DND-41 (cell line): ENCODE results near the gene SMIM41.

Experiments
- ATAC-seq: fragments of 200-7000 bp; cut with Tn5 transposase; 3 replicates; pipeline ENCODE4 v1.9.1; 2021; ENCODE audit warnings: low read depth; ENCODE audit not compliant: insufficient read depth
- DNase-seq: peaks from one replicate; pipeline ENCODE4 v3.0.0-alpha.2; 2020
- H2AFZ ChIP-seq: 2 replicates; pipeline ENCODE4 v1.6.0; 2012; ENCODE audit warnings: low read depth, low read length
- H3K27ac ChIP-seq: 2 replicates; pipeline ENCODE4 v1.5.1; 2012; ENCODE audit warnings: low read length, inconsistent platforms
- H3K27me3 ChIP-seq: fragments of 200-600 bp; sonication (generic); 2 replicates; pipeline ENCODE4 v1.6.0; 2012; ENCODE audit warnings: low read length, mild to moderate bottlenecking, inconsistent platforms; ENCODE audit not compliant: insufficient read depth, poor library complexity
- H3K36me3 ChIP-seq: 2 replicates; pipeline ENCODE4 v1.5.1; 2012; ENCODE audit warnings: low read length, inconsistent platforms; ENCODE audit not compliant: insufficient read depth
- H3K4me1 ChIP-seq: 2 replicates; pipeline ENCODE4 v1.5.1; 2012; ENCODE audit warnings: mild to moderate bottlenecking, low read length; ENCODE audit not compliant: insufficient read depth
- H3K4me2 ChIP-seq: 2 replicates; pipeline ENCODE4 v1.6.0; 2012; ENCODE audit warnings: mild to moderate bottlenecking, moderate library complexity, low read length, inconsistent platforms; ENCODE audit not compliant: insufficient read depth
- H3K4me3 ChIP-seq, 2 experiments: fragments of 200-600 bp in 1 of 2; shearing (Covaris generic) in 1 of 2; 2 replicates each; pipeline ENCODE4 v1.5.1; 2012 to 2016; ENCODE audit warnings: inconsistent platforms in 2 of 2, low read length in 2 of 2, mild to moderate bottlenecking in 2 of 2, low read depth in 1 of 2, moderate library complexity in 1 of 2
- H3K79me2 ChIP-seq: 2 replicates; pipeline ENCODE4 v1.6.0; 2012; ENCODE audit warnings: low read length, inconsistent platforms; ENCODE audit not compliant: insufficient read depth
- H3K9ac ChIP-seq: 2 replicates; pipeline ENCODE4 v1.6.0; 2012; ENCODE audit warnings: low read depth, mild to moderate bottlenecking, inconsistent platforms, low read length, moderate library complexity
- H3K9me3 ChIP-seq: 2 replicates; pipeline ENCODE4 v1.5.1; 2012; ENCODE audit warnings: low read length, moderate library complexity, mild to moderate bottlenecking, inconsistent platforms; ENCODE audit not compliant: insufficient read depth, severe bottlenecking
- H4K20me1 ChIP-seq: 2 replicates; pipeline ENCODE4 v1.6.0; 2012; ENCODE audit warnings: low read length; ENCODE audit not compliant: insufficient read depth
- EZH2 ChIP-seq: IDR thresholded peaks from 3 replicates; pipeline ENCODE4 v1.6.1; 2012; ENCODE audit warnings: borderline replicate concordance, low read depth, mild to moderate bottlenecking, moderate library complexity, low read length, inconsistent platforms; ENCODE audit not compliant: severe bottlenecking
- TF ChIP-seq, protein P1 (sequence below): IDR thresholded peaks from 2 replicates; pipeline ENCODE4 v1.5.1; 2012; ENCODE audit warnings: borderline replicate concordance, low read length, moderate library complexity, mild to moderate bottlenecking; ENCODE audit not compliant: poor library complexity, severe bottlenecking; ENCODE audit errors: extremely low read depth

The SMIM41 gene

DNA sequence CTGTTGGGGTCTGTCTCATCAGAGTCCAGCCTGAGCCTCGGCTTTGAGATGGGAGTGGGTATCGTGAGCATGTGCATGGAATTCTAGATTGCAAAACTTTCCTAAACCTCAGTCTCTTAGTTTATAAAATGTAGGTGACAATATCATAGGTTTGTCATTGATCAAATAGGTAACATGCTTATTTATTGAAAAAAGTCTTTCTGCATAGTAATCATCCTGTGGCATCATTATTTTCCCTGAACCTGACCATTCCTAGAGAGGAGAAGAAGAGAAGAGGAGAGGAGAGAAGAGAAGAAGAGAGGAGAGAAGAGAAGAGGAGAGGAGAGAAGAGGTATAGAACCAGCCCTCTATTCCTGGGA, 4.1 kb downstream of the SMIM41 start:
- Histone ChIP-seq H2AFZ (no peak overlapping the region), H3K27ac (no peak overlapping the region), H3K4me2 (no peak overlapping the region), H3K79me2 (no peaks in the 10 kb centered on the region), H3K27me3 (peaks cover 3% of the 10 kb centered on the region), H3K4me1 (peaks cover 29% of the 10 kb centered on the region), H4K20me1 (peaks cover 11% of the 10 kb centered on the region), H3K4me3 (no peak overlapping the region), H3K9me3 (no peaks in the 10 kb centered on the region), H3K36me3 (0 out of 2 replicates have a peak, but pooled peaks cover 2% of the 10 kb centered on the region), H3K9ac (no peak overlapping the region)
- ATAC-seq (no peak), DNase-seq (no peak)
- TF ChIP-seq EZH2: no peak
- TF ChIP-seq, protein P1, sequence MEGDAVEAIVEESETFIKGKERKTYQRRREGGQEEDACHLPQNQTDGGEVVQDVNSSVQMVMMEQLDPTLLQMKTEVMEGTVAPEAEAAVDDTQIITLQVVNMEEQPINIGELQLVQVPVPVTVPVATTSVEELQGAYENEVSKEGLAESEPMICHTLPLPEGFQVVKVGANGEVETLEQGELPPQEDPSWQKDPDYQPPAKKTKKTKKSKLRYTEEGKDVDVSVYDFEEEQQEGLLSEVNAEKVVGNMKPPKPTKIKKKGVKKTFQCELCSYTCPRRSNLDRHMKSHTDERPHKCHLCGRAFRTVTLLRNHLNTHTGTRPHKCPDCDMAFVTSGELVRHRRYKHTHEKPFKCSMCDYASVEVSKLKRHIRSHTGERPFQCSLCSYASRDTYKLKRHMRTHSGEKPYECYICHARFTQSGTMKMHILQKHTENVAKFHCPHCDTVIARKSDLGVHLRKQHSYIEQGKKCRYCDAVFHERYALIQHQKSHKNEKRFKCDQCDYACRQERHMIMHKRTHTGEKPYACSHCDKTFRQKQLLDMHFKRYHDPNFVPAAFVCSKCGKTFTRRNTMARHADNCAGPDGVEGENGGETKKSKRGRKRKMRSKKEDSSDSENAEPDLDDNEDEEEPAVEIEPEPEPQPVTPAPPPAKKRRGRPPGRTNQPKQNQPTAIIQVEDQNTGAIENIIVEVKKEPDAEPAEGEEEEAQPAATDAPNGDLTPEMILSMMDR: no peak

DNA sequence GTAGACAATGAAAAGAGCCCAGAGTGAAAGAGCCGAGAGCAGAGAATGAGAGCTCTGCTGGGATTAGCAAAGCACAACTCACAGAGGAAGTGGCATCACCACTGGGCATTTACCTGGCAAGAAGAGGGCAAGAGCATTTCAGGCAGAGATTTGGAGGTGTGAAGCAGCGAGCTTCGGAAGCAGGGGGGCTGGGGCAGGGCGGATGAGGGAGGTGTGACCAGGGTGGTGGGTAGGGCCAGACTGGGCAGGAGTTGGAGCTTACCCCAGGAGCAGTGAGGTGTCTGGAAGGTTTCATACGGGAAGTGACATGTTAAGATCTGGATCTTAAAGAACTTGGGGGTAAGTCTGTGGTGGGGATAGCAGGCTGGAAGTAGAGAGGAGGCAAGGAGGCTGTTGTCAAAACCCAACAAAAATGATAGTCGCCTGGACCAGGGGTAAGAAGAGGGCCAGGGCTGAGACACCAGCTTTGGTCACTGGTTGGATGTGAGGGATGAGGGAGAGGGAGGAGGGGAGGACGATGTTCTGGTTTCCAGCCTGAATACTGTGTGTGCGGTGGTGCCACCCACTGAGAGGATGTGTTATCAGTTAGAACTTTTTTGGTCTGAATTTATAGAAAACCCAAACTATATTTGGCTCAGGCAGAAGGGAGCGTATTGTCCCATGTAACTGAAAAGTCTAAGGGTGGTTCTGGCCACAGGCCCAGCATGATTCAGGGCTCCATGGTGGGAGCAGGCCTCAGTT, 5.2 kb downstream of the SMIM41 start:
- no peak for DNase-seq
- no peaks in the 10 kb centered on the region for H3K79me2 ChIP-seq
- TF ChIP-seq EZH2: no peak
- TF ChIP-seq, protein P1: no peak
- no peak overlapping the region for H2AFZ ChIP-seq
- H3K36me3 ChIP-seq: no peaks in the 10 kb centered on the region
- no peak for ATAC-seq
- peaks cover 4% of the 10 kb centered on the region for H4K20me1 ChIP-seq
- H3K4me2 ChIP-seq: no peak overlapping the region
- no peak overlapping the region for H3K27ac ChIP-seq
- H3K9ac ChIP-seq: no peak overlapping the region
- no peak overlapping the region for H3K4me3 ChIP-seq
- H3K4me1 ChIP-seq: peaks cover 29% of the 10 kb centered on the region
- H3K9me3 ChIP-seq: no peaks in the 10 kb centered on the region
- H3K27me3 ChIP-seq: peaks cover 6% of the 10 kb centered on the region

DNA sequence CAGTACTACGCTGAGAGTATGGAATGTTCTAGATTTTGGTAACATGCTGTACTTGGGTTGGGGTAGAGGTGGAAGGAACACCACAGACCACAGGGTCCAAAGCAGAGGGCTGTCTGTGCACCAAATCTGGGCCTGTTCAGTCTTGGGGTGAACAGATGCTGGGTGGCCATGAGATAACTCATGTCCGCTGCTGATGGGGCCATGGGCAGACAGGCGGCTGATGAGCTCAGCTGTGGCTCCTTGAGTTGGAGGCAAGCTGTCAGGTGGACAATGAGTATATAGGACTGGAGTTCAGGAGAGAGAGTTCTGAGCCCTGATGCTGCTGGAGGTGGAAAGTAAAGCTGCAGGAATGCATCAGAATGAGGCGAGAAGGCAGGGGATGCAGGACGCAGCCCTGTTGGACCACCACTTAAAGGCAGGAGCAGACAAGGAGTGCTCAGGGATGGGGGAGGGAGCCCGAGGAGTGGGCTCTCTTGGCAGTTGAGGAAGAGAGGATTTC, 6.2 kb downstream of the SMIM41 start:
- H3K9me3 ChIP-seq: no peaks in the 10 kb centered on the region
- no peak overlapping the region for H3K9ac ChIP-seq
- peaks cover 4% of the 10 kb centered on the region for H4K20me1 ChIP-seq
- H3K4me3 ChIP-seq: no peak overlapping the region
- DNase-seq (no peak), ATAC-seq (no peak)
- no peak overlapping the region for H2AFZ ChIP-seq
- H3K27me3 ChIP-seq: peaks cover 14% of the 10 kb centered on the region
- H3K4me2 ChIP-seq: no peak overlapping the region
- H3K27ac ChIP-seq: no peak overlapping the region
- H3K36me3 ChIP-seq: no peaks in the 10 kb centered on the region
- TF ChIP-seq, protein P1: no peak
- TF ChIP-seq EZH2: no peak
- H3K79me2 ChIP-seq: no peaks in the 10 kb centered on the region
- H3K4me1 ChIP-seq: peaks cover 23% of the 10 kb centered on the region
